Bronchial epithelial cell (primary cell): ENCODE data around the gene PDE2A. TPM values are rescaled to one million over a fixed set of nuclear protein-coding genes. Genes with fewer than 3 reads are reported as not detected.
A peak's percentile ranks its signal among the peaks of the same experiment; 100 is the strongest.
"Not testable (repeated sequence)": the region's sequence is repeated elsewhere in the genome, so short reads cannot be mapped to it uniquely, and the experiment has no call there.

Source experiments
- DNase-seq: peaks from one replicate; pipeline ENCODE4 v3.0.0-alpha.2; 2010; ENCODE audit warnings: low read depth
- FAIRE-seq: peaks from 2 replicates; lab custom pipeline; 2011; peaks lifted over from hg19 to GRCh38; lab: Jason Lieb, UNC
- H3K27me3 ChIP-seq: 2 replicates; pipeline ENCODE4 v1.5.1; 2011; ENCODE audit warnings: low read length; ENCODE audit not compliant: control insufficient read depth, insufficient read depth
- H3K36me3 ChIP-seq: 2 replicates; pipeline ENCODE4 v1.5.1; 2011; ENCODE audit warnings: low read length; ENCODE audit not compliant: control insufficient read depth, insufficient read depth
- H3K4me3 ChIP-seq: 2 replicates; pipeline ENCODE4 v1.5.1; 2011; ENCODE audit warnings: mild to moderate bottlenecking, low read depth, low read length, control low read depth
- total RNA-seq: library from RNA; depleted of rRNA; stranded (reverse); fragments of >200 nt; gene quantifications from 2 replicates; pipeline ENCODE4 v1.2.1, GENCODE V29; 2014
- TF ChIP-seq, protein P1 (sequence below): IDR thresholded peaks from 2 replicates; pipeline ENCODE4 v1.5.1; 2011; ENCODE audit warnings: mild to moderate bottlenecking, moderate library complexity, low read length, control low read depth, inconsistent platforms; ENCODE audit not compliant: insufficient read depth, severe bottlenecking

PDE2A gene
- total RNA-seq, 1 donor from 2014 or later: 1.6 TPM

DNA sequence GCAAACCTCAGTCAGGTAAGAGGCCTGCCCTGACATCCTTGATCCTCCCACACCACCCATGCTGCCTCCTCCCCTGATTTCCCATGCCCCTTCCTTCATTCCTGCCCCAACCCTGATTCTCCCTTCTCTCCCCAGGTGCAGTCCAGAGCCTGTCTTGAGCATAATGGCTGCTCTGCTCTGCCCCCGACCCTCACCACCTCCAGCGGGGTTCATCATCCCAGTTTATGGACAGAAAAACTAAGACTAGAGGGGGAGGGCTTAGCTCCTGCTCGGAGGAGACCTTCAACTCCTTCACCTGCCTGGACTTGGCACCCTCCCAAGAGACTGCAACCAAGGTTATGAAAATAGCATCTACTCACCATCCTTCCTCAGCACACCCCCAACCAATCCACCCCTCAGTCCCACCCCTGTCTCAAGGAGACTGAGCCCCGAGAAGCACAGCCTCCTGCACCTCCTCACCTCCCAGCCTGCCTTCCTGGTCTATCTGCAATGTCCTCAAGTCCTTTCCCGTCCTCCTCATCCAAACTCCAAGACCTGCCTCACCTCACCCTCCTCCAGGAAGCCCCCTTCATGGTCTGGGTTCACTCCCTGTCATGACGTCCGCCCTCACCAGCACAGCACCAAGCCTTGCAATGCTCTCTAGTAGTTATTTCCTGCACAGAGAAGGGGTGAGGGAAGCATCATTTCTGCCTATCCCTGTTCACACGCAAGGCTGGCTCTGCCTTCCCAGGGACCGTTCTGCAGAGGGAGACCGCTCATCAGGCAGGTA, 103.1 kb downstream of the PDE2A start:
- Histone ChIP-seq H3K27me3 (no peaks in the 10 kb centered on the region), H3K36me3 (no peaks in the 10 kb centered on the region), H3K4me3 (no peak overlapping the region)
- TF ChIP-seq, protein P1, sequence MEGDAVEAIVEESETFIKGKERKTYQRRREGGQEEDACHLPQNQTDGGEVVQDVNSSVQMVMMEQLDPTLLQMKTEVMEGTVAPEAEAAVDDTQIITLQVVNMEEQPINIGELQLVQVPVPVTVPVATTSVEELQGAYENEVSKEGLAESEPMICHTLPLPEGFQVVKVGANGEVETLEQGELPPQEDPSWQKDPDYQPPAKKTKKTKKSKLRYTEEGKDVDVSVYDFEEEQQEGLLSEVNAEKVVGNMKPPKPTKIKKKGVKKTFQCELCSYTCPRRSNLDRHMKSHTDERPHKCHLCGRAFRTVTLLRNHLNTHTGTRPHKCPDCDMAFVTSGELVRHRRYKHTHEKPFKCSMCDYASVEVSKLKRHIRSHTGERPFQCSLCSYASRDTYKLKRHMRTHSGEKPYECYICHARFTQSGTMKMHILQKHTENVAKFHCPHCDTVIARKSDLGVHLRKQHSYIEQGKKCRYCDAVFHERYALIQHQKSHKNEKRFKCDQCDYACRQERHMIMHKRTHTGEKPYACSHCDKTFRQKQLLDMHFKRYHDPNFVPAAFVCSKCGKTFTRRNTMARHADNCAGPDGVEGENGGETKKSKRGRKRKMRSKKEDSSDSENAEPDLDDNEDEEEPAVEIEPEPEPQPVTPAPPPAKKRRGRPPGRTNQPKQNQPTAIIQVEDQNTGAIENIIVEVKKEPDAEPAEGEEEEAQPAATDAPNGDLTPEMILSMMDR: no peak
- DNase-seq (no peak), FAIRE-seq (peak; percentile 58)

DNA sequence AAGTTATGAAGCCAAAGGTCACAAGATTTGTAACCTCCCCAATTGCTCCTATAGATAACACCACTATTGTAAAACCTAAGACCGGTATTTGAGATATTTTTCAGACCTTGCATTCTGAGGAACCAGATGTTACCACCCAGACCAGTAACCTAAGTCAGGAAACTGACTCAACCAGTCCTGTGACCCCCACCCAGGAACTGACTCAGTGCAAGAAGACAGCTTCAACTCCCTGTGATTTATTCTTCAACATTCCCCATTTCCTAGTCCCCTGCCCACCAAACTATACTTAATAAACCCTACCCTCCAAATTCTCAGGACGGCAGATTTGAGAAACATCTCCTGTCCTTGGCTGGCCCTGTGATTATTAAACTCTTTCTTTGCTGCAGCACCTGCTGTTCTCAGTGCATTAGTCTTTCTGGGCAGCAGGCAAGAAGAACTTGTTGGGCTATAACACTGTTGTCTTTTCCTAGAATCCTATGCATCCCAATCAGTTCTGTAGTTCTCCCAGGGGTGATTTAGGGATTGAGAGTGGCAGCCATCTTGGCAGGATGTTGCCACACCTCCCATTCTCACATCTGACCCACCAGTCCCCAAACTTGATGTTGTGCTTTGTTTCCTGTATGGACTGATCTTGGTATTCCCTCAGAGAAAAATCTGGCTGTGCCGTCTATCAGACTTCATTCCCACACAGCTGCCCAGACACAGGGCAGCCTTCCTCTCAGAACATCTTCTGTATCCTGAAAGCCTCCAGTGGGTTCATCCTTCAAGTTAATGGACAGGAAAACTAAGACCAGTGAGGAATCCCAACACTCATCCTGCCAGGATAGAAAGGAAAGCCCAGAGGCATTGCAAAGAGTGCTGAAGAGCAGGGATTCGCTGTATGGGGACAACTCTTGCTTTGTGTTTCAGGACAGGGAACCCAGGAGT, 104.0 kb downstream of the PDE2A start:
- FAIRE-seq (no peak), DNase-seq (peak; percentile 91)

DNA sequence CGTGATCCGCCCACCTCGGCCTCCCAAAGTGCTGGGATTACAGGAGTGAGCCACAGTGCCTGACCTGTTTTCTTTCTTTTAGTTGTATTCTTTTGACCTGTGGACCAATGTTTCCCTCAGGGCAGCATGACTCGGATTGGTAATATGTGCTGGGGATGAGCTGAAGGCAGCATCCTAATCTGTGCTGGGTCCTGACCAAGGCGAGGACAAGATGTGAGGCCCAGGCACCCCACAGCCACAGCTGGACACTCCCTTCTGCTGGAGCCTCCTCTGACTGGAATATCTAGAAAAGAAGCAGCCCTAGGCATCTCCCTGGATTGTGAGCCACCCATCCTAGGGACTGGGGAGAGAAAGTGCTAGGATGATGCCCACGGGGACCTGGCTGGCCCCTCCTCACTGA, 105.4 kb downstream of the PDE2A start:
- no peaks in the 10 kb centered on the region for H3K27me3 ChIP-seq
- no peaks in the 10 kb centered on the region for H3K36me3 ChIP-seq
- H3K4me3 ChIP-seq: no peak overlapping the region
- DNase-seq (peak; percentile 61), FAIRE-seq (no peak)
- TF ChIP-seq, protein P1: no peak

More for the DNA sequence above, 104.0 kb downstream of the PDE2A start:
- no peaks in the 10 kb centered on the region for H3K27me3 ChIP-seq
- no peaks in the 10 kb centered on the region for H3K36me3 ChIP-seq
- H3K4me3 ChIP-seq: no peak overlapping the region
- TF ChIP-seq, protein P1: no peak

DNA sequence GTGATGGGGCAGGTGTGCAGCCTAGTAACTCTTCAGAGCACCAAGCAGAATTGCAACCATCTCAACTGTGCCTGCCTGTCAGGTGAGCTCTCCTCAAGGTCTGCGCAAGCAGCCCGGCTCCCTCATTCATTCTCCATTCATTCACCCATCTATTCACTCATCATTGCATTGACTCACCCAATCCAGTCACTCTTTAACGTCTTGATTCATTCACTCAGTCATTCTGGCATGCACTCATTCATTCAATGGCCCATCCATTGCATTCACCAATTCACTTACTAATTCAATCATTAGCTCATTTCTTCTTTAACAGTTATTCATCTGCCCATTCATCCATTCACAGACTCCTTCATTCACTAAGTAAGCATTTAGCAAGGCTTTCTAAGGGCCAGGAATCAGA, 111.8 kb downstream of the PDE2A start:
- no peak overlapping the region for H3K4me3 ChIP-seq
- FAIRE-seq (no peak), DNase-seq (peak; percentile 39)
- TF ChIP-seq, protein P1: no peak
- no peaks in the 10 kb centered on the region for H3K27me3 ChIP-seq
- H3K36me3 ChIP-seq: no peaks in the 10 kb centered on the region

DNA sequence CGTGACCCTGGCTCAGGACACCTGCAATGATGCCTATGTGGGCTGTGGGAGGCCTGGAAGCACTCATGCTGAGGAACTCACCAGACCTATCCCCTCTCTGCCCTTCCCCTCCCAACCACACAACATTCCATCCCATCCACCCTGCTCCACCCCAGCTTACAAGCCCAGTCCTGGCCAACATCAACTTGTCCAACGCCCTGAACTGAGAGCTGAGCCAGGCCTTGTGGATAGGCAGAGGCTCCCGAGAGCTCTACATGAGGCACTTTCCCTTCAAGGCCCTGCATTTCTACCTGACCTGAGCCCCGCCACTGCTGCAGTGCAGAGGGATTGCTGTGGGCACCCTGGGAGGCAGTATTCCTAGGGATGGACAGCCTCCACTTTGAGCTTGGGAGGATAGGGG, 112.4 kb downstream of the PDE2A start:
- Histone ChIP-seq H3K36me3 (no peaks in the 10 kb centered on the region), H3K4me3 (no peak overlapping the region), H3K27me3 (no peaks in the 10 kb centered on the region)
- FAIRE-seq: no peak
- TF ChIP-seq, protein P1: no peak
- no peak for DNase-seq

DNA sequence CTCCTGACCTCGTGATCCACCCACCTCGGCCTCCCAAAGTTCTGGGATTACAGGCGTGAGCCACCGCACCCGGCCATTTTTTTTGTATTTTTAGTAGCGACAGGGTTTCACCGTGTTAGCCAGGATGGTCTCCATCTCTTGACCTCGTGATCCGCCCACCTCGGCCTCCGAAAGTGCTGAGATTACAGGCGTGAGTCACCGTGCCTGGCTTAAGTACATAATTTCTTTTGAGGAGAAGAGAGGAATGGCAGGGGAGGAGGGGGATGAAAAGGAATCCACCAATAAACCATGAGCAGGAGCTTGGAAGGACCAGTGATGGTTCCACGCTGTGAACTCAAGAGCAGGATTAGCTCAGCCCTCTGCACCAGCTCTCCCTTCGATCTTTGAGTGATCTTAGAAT, 113.4 kb downstream of the PDE2A start:
- not testable (repeated sequence) for H3K36me3 ChIP-seq, H3K4me3 ChIP-seq, H3K27me3 ChIP-seq, DNase-seq, FAIRE-seq
